H1 (cell line): ENCODE data around the gene KCNQ1. TPM values are rescaled to one million over a fixed set of nuclear protein-coding genes. Genes with fewer than 3 reads are reported as not detected.

ENCODE experiments used
- CTCF ChIA-PET: fragments of 300-600 bp; sonication (Branson Sonifier 250); formaldehyde crosslinking; loops from one replicate; lab custom pipeline; 2021; ENCODE audit not compliant: partially characterized antibody; lab: Charles Lee
- POLR2A ChIA-PET: fragments of 300-600 bp; sonication (Branson Sonifier 250); formaldehyde crosslinking; loops from one replicate; lab custom pipeline; 2021; ENCODE audit warnings: inconsistent platforms; ENCODE audit not compliant: partially characterized antibody; lab: Charles Lee
- DNase-seq, 2 experiments: peaks; one replicate each; pipeline versions ENCODE4 v3.0.0 to v3.0.0-alpha.2; 2010 to 2022; ENCODE audit warnings: low spot score in 2 of 2, low read depth in 1 of 2, mixed read lengths in 1 of 2
- FAIRE-seq: peaks from 2 replicates; lab custom pipeline; 2011; peaks lifted over from hg19 to GRCh38; lab: Jason Lieb, UNC
- H2AFZ ChIP-seq: 2 replicates; pipeline ENCODE4 v1.8.1; 2012; ENCODE audit warnings: low read length, inconsistent platforms
- H2AK5ac ChIP-seq: 2 replicates; pipeline ENCODE4 v1.6.1; 2013; ENCODE audit warnings: low read depth, low read length
- H2BK120ac ChIP-seq: replicated peaks from 2 replicates; pipeline ENCODE3; 2013; ENCODE audit warnings: low read depth, low read length, inconsistent platforms
- H2BK12ac ChIP-seq: 2 replicates; pipeline ENCODE4 v1.6.1; 2013; ENCODE audit warnings: low read depth, low read length
- H2BK15ac ChIP-seq: 2 replicates; pipeline ENCODE4 v1.6.1; 2013; ENCODE audit warnings: low read length
- H2BK20ac ChIP-seq: 2 replicates; pipeline ENCODE4 v1.6.1; 2013; ENCODE audit warnings: low read length
- H2BK5ac ChIP-seq: 2 replicates; pipeline ENCODE4 v1.6.1; 2013; ENCODE audit warnings: low read depth, low read length
- H3K14ac ChIP-seq: 2 replicates; pipeline ENCODE4 v1.6.1; 2013; ENCODE audit warnings: inconsistent platforms; ENCODE audit not compliant: insufficient read length
- H3K18ac ChIP-seq: 2 replicates; pipeline ENCODE4 v1.6.1; 2013; ENCODE audit warnings: low read length; ENCODE audit errors: extremely low read depth
- H3K23ac ChIP-seq: 2 replicates; pipeline ENCODE4 v1.6.1; 2013; ENCODE audit warnings: inconsistent platforms; ENCODE audit not compliant: insufficient read length
- H3K23me2 ChIP-seq: 2 replicates; pipeline ENCODE4 v1.6.1; 2013; ENCODE audit warnings: low read depth, low read length
- H3K27ac ChIP-seq: 2 replicates; pipeline ENCODE4 v1.6.1; 2011; ENCODE audit warnings: low read depth, low read length, inconsistent platforms
- H3K27me3 ChIP-seq, 4 experiments: replicated peaks in 1 of 4; 1 replicate in 1 of 4; 2 replicates in 3 of 4; pipeline versions ENCODE4 v1.6.1 to v1.8.1; 2011 to 2013; ENCODE audit warnings: low read length in 3 of 4, mild to moderate bottlenecking in 3 of 4, inconsistent platforms in 2 of 4, mixed read lengths in 2 of 4, moderate library complexity in 1 of 4; ENCODE audit not compliant: control insufficient read depth in 3 of 4, insufficient read depth in 3 of 4; ENCODE audit errors: extremely low read depth in 1 of 4
- H3K36me3 ChIP-seq, 4 experiments: 2 replicates each; pipeline versions ENCODE4 v1.6.1 to v1.8.1; 2011 to 2013; ENCODE audit warnings: mild to moderate bottlenecking in 4 of 4, low read length in 3 of 4, moderate library complexity in 2 of 4, control low read depth in 1 of 4, inconsistent platforms in 1 of 4; ENCODE audit not compliant: insufficient read depth in 4 of 4, control insufficient read depth in 2 of 4
- H3K4ac ChIP-seq: replicated peaks from 2 replicates; pipeline ENCODE3; 2013; ENCODE audit warnings: low read length, low read depth, mixed read lengths, inconsistent platforms; ENCODE audit not compliant: insufficient read length
- H3K4me1 ChIP-seq, 4 experiments: replicated peaks in 1 of 4; 1 replicate in 1 of 4; 2 replicates in 3 of 4; pipeline versions ENCODE4 v1.6.1 to v1.8.1; 2011 to 2013; ENCODE audit warnings: low read length in 3 of 4, inconsistent platforms in 2 of 4, mixed read lengths in 1 of 4; ENCODE audit not compliant: insufficient read depth in 4 of 4, control insufficient read depth in 3 of 4
- H3K4me2 ChIP-seq, 2 experiments: 2 replicates each; pipeline versions ENCODE4 v1.6.1 to v1.8.1; 2011 to 2013; ENCODE audit warnings: low read depth in 2 of 2, low read length in 2 of 2, control low read depth in 1 of 2, inconsistent platforms in 1 of 2, mild to moderate bottlenecking in 1 of 2; ENCODE audit not compliant: insufficient read depth in 1 of 2
- H3K4me3 ChIP-seq, 4 experiments: fragments of 200-600, 300-600 bp in 1 of 4; sonication (generic), shearing (Covaris generic), sonication (Bioruptor Twin) in 1 of 4; 2 replicates each; pipeline versions ENCODE4 v1.5.1 to v1.8.1; 2011 to 2016; ENCODE audit warnings: low read length in 4 of 4, low read depth in 3 of 4, control low read depth in 2 of 4, inconsistent platforms in 2 of 4, mild to moderate bottlenecking in 2 of 4, mixed read lengths in 1 of 4, moderate library complexity in 1 of 4; ENCODE audit not compliant: insufficient read depth in 2 of 4; ENCODE audit errors: extremely low read depth in 1 of 4
- H3K56ac ChIP-seq: replicated peaks from 2 replicates; pipeline ENCODE3; 2013; ENCODE audit warnings: low read depth, mild to moderate bottlenecking, mixed read lengths, low read length, inconsistent platforms; ENCODE audit not compliant: insufficient read length
- H3K79me1 ChIP-seq: 2 replicates; pipeline ENCODE4 v1.6.1; 2013; ENCODE audit warnings: low read depth, low read length, control low read depth
- H3K79me2 ChIP-seq, 2 experiments: 2 replicates each; pipeline versions ENCODE4 v1.6.1 to v1.8.1; 2012 to 2013; ENCODE audit warnings: low read length in 2 of 2, mild to moderate bottlenecking in 2 of 2, inconsistent platforms in 1 of 2; ENCODE audit not compliant: insufficient read depth in 2 of 2, control insufficient read depth in 1 of 2
- H3K9ac ChIP-seq, 4 experiments: replicated peaks in 1 of 4; 1 replicate in 1 of 4; 2 replicates in 3 of 4; pipeline versions ENCODE4 v1.6.1 to v1.8.1; 2011 to 2013; ENCODE audit warnings: low read depth in 3 of 4, low read length in 3 of 4, control low read depth in 2 of 4, mild to moderate bottlenecking in 2 of 4, moderate library complexity in 2 of 4, inconsistent platforms in 1 of 4; ENCODE audit errors: extremely low read depth in 1 of 4
- H3K9me3 ChIP-seq, 2 experiments: 2 replicates each; pipeline versions ENCODE4 v1.6.1 to v1.8.1; 2012 to 2013; ENCODE audit warnings: mild to moderate bottlenecking in 2 of 2, moderate library complexity in 2 of 2, control low read depth in 1 of 2, inconsistent platforms in 1 of 2, low read depth in 1 of 2, low read length in 1 of 2, mixed read lengths in 1 of 2; ENCODE audit not compliant: insufficient read depth in 2 of 2
- H4K20me1 ChIP-seq, 2 experiments: replicated peaks in 1 of 2; 2 replicates each; pipeline versions ENCODE3 to v1.8.1; 2011 to 2013; ENCODE audit warnings: inconsistent platforms in 2 of 2, low read length in 2 of 2, mild to moderate bottlenecking in 1 of 2; ENCODE audit not compliant: insufficient read depth in 2 of 2, control insufficient read depth in 1 of 2
- H4K5ac ChIP-seq: 2 replicates; pipeline ENCODE4 v1.6.1; 2013; ENCODE audit warnings: low read length, low read depth, mixed read lengths, inconsistent platforms; ENCODE audit not compliant: insufficient read length
- H4K8ac ChIP-seq: 2 replicates; pipeline ENCODE4 v1.8.0; 2013; ENCODE audit warnings: mild to moderate bottlenecking, moderate library complexity, low read length, inconsistent platforms; ENCODE audit not compliant: insufficient read depth; ENCODE audit errors: extremely low read depth
- H4K91ac ChIP-seq: replicated peaks from 2 replicates; pipeline ENCODE3; 2013; ENCODE audit warnings: low read length, mixed read lengths, inconsistent platforms; ENCODE audit not compliant: insufficient read length
- GABPA ChIP-seq: IDR thresholded peaks from 2 replicates; pipeline ENCODE4 v1.6.1; 2011; ENCODE audit warnings: mild to moderate bottlenecking, low read length, moderate library complexity, borderline replicate concordance; ENCODE audit not compliant: insufficient read depth
- WGBS, 2 experiments: shearing (Covaris generic) in 1 of 2; methylation state at CpG; one replicate each; pipeline versions ENCODE4 v1.1.6 to v1.1.7; 2013 to 2015; ENCODE audit warnings: low lambda C conversion rate in 2 of 2, mixed read lengths in 2 of 2, inconsistent platforms in 1 of 2, low coverage in 1 of 2, missing lambda C conversion rate in 1 of 2; ENCODE audit not compliant: insufficient replicate concordance in 2 of 2, insufficient coverage in 1 of 2, insufficient read length in 1 of 2; ENCODE audit errors: extremely low coverage in 1 of 2, missing lambda C conversion rate in 1 of 2; 5-methylcytosine and 5-hydroxymethylcytosine counted together
- polyA plus RNA-seq, 7 experiments: library from polyadenylated mRNA; depleted of rRNA in 3 of 7; stranded (reverse) in 5 of 7; unstranded in 2 of 7; fragments of >200 nt in 5 of 7; fragments of 200-250 nt in 2 of 7; gene quantifications; 1 replicate in 5 of 7; 2 replicates in 1 of 7; 4 replicates in 1 of 7; pipeline versions ENCODE4 v1.2.1 to v1.2.3, GENCODE V29; 2011 to 2013; ENCODE audit warnings: missing spikeins in 2 of 7, mixed read lengths in 2 of 7
- total RNA-seq: library from RNA; stranded (reverse); fragmentation: NEBNext Ultra II Directional; extraction: Animal tissue kit (Norgen Biotek cat#: 25700); gene quantifications from 2 replicates; pipeline ENCODE4 v1.2.1, GENCODE V29; 2021

KCNQ1 gene
- total and polyA plus RNA-seq, 2 of the 8 experiments (the other 6 are each of a cell fraction or from before 2014, with no cell fraction given), result 1.9 to 2.0 TPM

GRCh38 chr11:2844996-2845395 is 400.2 kb downstream of the KCNQ1 start:
- DNase-seq (no peak), FAIRE-seq (no peak)
- no peak overlapping the region for H3K18ac ChIP-seq
- no peak overlapping the region for H3K27ac ChIP-seq
- H3K14ac ChIP-seq, result no peak overlapping the region
- peaks cover 0 to 7% (median 4%) of the 10 kb centered on the region in 4 experiments; a peak in 4 of 7 replicates for H3K4me1 ChIP-seq
- no peak overlapping the region for H4K5ac ChIP-seq
- H3K9ac ChIP-seq, result no peak overlapping the region
- H4K8ac ChIP-seq, result no peak overlapping the region
- no peaks in the 10 kb centered on the region for H3K23me2 ChIP-seq
- no peak overlapping the region; the same call in 1 of the 2 replicates for H2BK12ac ChIP-seq
- H2BK5ac ChIP-seq, result no peak overlapping the region
- peaks cover 0 to 16% (median 4%) of the 10 kb centered on the region in 4 experiments; a peak in 2 of 7 replicates for H3K27me3 ChIP-seq
- no peak overlapping the region for H3K4ac ChIP-seq
- H3K4me3 ChIP-seq, result no peak overlapping the region
- no peak overlapping the region for H4K91ac ChIP-seq
- H2BK20ac ChIP-seq, result no peak overlapping the region
- POLR2A ChIA-PET, result interaction anchor here (1.4 to 1.7 kb wide), 2 partner anchors 14 to 40 kb away, joined by 4 to 5 read pairs; no protein-coding TSS in a partner anchor
- no peak overlapping the region for H3K56ac ChIP-seq
- CTCF ChIA-PET, result interaction anchor here (0.9 to 1.9 kb wide), 3 partner anchors 14 to 123 kb away, joined by 3 to 5 read pairs (median 4); no protein-coding TSS in a partner anchor
- no peak overlapping the region for H2BK15ac ChIP-seq
- no peaks in the 10 kb centered on the region for H3K79me1 ChIP-seq
- H2BK120ac ChIP-seq, result no peak overlapping the region
- no peaks in the 10 kb centered on the region for H3K9me3 ChIP-seq
- H2AK5ac ChIP-seq, result no peak overlapping the region
- H3K36me3 ChIP-seq, result no peaks in the 10 kb centered on the region
- H4K20me1 ChIP-seq, result no peaks in the 10 kb centered on the region
- no peak overlapping the region for H3K23ac ChIP-seq
- WGBS, 2 experiments, result 87% methylated on average over 9 of the region's 12 CpGs; no CpG with 5 or more reads in 1 of the 2 experiments
- H3K4me2 ChIP-seq, result no peak overlapping the region
- TF ChIP-seq GABPA, result no peak
- H2AFZ ChIP-seq, result no peak overlapping the region
- no peaks in the 10 kb centered on the region for H3K79me2 ChIP-seq
